NAMALWA (cell line): ENCODE results near the gene PRDM15.

Experiments
- DNase-seq: peaks from one replicate; pipeline ENCODE4 v3.0.0-alpha.2; 2015; ENCODE audit warnings: low spot score

The PRDM15 gene

DNA sequence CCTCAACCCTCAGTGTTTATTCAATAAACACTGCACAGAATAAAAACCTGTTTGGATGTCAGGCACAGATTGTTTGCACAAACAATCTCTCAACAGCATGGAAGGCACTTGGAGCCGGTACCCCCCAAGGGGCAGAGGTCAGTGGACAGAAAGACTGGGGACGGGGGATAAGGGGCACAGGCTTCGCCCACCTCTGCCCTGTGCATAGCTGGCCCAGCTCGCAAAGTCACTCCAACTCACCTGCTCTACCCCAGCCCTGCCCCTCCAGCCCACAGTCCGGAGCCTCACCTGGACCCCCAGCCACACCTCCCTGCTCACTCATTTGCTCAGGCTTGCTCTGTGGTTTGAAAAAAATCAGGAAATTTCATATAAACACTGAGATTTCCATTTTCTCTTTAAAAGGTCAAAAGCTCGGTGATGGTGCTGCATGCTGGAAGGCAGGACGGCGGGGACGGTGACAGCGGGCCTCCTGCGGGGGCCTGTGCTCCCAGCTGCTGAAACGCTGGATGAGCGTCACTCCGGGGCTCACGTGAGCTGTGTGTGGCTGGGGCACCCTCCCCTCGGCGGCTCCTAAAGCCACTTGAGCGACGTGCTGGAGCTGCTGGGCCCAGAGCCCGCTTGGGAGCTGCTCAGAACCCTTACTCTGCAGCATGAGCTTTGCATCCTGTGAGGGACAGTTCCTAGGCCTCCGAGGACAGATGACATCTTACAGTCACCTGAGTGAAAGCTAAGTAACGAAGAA lies 54.5 kb downstream of the PRDM15 start:
- DNase-seq, result no peak

DNA sequence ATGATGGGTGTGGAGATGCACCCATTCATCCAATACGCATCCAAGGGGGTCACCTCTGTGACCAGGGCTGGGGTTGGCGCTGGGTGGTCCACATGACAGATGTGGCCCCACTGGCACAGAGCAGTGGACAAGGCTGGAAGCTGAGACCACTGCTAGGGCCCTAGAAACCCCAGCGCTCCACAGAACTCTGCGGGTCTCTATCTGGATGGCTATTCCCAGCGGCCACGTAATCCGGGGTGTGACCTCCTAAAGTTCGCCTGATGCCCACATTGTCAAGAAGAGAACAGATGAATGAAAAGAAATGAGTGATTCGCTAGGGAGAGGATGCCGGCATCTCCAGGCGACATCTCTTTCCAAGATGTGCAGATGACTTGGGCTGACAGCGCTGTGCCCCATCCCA lies 55.2 kb downstream of the PRDM15 start:
- DNase-seq, result no peak

DNA sequence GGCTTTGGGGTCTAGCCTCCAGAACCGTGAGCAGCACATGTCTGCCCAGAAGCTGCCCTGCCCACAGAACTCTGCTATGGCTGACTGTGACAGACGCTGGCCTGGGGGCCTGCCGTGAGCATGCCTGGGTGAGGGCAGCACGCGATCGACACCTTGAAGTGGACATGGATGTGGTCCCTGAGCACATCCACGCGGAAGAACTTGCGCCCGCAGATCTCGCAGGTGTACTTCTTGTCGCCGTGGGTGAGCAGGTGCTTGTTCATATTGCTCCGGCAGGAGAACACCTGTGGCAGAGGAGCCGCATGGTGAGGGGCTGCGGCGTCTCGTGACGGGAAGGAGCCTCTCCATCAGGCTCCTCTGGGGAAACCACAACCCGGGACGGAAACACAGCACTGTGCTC lies 56.0 kb downstream of the PRDM15 start:
- no peak for DNase-seq

DNA sequence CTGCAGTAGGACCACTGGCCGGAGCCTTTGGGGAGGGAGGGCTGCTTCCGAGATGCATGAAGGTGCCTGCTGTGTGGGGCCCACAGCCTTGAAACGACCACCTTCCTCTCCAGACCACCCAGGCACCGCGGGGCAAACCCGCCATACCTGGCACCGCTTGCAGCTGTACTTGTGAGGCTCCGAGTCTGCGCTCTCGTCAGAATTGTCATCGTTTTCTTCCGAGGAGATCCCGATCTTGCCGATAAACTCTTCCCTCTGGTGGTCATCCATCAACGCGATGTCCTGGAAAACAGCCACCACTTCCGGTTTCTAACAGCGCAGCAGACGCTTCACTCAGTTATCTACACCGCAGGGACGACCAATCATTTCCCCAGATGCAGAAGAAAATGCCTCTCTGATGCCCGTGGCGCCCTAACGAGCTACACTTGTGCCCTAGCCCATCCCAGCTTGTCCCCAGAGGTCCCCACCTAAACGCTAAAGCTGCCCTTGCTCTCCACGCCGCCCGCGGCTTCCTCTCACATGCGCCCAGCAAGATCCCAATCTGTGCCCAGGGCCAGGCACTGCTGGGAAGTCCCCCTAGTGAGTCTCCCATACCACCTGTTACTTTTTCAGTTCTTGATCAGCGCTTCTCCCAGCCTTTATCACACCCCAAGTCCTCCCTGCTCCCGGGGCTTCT lies 57.2 kb downstream of the PRDM15 start:
- no peak for DNase-seq

DNA sequence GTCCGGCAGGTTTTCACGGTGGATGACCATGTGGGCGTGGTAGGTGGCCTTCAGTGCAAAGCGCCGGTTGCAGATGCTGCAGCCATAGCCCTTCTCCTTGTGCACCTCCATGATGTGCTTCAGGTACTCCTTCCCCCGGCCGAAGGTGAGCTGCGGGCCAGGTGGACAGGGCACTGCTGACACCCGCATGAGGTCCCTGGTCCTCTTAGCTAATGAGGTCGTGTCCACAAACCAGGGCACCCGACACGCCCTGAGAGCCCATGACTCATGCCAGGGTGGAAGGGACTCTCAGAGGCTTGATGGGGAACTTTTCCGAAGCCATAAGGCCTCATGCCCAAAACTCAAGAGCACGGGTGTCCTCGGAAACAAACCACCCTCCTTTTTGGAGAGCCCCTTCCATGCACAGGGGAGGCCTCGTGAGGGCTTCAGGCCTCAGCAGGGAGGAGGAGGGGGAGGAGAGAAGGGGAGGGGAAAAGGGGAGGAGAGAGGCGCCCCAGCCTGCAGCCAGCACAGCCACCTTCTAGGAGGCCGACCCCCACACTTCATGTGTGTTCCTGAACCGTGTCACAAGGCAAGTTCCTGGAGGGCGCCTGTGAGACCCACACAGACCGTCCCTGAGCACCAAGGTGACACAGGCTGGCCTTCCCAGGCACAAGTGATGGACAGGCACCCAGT lies 57.9 kb downstream of the PRDM15 start:
- no peak for DNase-seq

DNA sequence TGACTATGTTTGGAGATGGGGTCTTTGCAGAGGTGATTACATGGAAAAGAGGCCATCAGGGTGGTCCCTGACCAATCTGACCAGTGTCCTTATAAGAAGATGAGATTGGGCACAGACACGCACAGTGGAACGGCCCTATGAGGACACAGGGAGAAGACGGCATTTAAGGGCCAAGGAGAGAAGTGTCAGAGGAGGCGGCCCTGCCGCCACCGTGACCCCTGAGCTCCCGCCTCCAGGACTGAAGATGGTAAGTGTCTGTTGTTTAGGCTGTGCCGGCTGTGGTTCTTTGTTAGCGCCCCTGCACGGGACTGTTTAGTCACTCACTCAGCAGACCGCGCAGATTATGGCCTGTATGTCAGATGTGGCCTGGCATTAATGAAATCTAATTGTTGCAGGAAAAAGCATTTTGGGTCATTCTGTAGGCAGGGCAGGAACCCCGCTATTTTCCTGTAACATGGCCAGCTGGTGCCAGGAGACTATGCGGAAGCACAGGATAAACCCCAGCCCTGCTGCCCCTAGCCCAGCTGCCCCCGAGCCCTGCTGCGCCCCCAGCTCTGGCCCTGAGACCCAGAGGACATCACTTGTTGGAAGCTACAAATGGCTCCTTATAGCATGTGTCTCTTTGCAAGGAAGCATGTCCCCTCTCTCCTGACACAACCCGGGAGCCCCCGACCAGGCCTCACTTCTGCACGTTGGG lies 58.6 kb downstream of the PRDM15 start:
- no peak for DNase-seq

DNA sequence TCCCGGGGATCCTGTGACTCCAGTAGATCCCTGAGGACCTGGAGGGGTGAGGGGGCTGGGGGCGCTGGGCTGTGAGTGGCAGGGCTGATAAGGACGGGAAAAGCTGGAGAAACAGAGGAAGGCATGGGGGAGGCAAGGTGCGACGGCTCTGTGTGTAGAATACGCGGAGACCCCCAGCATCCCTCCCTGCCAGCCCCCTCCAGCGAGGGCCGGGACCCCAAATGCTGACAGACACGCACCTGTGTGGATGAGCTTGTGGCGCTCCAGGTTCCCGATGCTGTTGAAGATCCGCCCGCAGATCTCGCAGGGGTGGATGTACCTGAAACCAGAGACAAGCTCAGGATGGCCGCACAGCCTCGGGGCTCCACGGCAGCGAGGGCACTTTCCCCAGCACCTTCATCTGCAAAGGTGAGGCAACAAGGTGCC lies 59.3 kb downstream of the PRDM15 start:
- DNase-seq, result no peak

DNA sequence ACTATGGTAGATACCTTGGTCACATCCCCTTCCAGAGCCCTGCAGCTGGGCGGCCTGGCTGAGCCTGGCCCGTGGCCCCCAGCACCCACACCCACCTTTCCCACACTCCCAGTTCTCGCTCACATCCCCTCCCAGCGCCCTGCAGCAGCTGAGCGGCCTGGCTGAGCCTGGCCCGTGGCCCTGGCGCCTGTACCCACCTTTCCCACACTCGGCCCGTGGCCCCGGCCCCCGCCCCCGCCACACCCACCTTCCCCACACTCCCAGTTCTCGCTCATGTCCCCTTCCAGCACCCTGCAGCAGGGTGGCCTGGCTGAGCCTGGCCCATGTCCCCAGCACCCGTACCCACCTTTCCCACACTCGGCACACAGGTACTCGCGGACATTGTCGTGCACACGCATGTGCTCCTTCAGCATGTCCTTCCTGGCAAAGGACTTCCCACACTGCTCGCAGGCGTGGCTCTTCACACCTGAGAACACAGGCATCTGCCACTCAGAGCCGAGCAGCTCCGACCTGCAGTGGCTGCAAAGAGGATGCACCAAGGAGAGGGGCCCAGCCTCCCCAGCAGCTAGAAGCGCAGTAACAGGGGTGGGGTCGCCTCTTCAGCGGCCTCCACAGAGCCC lies 59.8 kb downstream of the PRDM15 start:
- no peak for DNase-seq

DNA sequence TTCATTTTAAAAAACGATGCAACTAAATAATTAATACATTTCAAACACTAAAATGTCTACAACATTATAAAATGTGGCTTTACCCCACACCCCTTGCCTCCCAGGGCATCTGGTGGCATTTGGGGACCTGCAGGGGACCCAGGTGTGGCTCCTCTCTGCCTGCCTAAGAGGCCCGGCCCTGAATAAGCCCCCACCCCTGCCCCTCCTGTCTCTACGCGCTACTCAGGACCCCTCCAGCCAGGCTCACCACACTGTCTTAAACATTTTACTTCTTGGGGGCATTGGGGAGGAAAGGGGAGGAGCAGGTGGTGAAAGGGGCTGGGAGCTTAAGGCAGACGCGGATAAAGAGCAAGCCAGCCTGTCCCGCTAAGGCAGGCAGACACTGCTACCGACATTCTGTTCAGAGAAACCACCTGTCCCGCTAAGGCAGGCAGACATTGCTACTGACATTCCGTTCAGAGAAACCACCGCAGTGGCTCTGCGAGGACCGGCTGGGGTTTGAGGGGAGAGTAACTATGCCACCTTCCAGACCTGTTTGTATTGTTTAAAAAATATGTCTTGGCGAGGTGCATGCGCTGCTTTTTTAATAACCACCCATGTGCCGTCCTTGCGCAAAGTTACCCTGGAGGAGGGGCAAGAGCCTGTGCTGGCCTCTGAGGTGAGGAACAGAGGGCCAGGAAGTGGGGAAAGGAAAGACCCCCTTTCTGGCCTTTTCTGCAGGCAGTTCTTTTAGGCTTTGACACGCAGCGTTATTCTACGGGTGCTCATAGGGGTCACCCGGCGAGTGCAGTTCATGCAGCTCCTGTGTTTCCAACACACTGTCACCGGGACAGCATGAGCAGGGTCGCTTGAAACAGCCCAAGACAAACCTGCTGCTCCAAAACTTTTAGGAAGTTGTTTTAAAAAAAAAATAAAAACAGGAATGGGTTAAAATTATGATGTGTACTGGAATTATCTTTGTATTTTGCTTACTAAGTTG lies 61.0 kb downstream of the PRDM15 start:
- DNase-seq, result no peak

DNA sequence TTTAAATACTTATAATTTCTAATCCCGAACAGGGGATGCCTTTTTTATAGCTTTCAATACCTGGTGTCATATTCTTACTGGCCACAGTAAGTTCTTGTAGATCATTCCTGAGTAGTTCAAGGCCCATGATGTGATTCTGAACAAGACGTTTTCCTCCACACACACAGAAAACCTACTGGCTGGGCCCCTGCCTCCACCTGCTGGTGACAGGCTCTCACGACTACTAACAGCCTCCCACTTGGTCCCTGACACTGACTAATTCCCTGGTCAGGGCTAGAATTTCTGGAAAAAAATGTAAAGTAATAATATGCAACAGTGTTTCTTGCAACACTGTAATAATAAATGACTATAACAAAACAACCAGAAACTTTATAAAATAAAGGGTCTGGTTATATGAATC lies 61.9 kb downstream of the PRDM15 start:
- peak; percentile 80 for DNase-seq

DNA sequence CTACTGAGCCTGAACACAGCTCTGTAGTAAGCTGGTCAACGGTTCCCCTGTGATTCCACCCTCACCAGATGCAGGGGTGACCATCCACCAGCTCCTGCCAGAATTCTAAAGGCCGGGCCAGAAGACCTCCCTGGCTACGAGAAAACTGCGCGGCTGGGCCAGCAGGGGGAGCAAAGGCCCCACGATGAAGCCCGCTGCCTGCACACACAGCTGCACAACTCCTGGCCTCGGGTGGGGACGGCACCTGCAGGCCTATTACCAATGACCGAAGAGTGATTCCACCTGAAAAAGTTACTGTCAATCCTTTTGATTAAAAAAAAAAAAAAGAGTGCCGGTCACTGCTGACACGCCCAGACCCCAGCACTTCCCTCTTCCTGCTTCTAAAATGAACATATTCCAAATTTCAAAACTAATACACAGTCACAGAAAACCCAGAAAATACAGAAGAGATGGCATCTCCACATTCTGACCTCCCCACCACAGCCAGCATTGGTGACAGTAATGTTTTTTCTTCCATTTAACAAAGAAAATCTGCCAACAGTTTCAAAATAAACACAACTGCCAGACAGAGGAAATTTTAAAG lies 62.5 kb downstream of the PRDM15 start:
- DNase-seq, result peak; percentile 84

DNA sequence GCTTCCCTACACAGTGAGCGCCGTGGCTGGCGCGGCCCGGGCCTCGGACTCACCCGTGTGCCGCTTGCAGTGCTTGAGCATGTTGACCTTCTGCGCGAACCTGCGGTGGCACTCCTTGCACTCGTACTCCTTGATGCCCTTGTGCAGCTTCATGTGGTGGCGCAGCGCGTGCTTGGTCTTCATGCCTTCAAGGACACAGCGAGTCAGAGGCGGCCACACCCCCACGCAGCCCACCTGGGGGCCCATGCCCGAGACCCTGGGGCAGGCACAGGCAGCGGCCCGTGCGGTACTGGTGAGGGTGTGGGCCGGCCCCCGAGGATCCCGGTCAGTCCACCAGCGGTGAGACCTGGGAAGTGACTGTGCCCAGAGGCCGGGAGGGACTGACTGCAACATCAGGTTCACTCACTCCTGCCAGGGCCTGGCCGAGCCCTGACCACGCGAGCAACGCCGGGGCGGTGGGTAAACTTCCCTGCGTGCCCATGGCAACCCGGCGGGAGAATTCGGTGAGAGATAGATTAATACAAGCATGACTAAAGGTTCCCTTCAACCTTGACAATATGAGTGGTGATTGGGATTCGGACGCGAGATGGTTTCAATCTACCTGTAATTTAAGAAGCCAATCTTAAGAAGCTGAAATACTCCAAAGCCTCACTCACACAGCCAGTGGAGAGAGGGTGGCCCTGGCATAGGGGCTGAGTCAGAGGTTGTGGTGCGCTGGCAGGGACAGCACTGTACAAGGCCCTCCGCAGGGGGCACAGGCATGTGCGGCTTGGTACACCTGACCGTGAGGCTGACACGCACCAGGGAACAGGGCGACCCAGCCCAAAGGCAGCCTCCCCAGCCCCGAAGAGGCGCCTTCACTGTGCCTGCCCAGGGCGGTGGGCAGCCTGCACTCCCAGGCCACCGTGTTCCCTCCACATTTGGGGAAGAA lies 63.2 kb downstream of the PRDM15 start:
- DNase-seq, result no peak

DNA sequence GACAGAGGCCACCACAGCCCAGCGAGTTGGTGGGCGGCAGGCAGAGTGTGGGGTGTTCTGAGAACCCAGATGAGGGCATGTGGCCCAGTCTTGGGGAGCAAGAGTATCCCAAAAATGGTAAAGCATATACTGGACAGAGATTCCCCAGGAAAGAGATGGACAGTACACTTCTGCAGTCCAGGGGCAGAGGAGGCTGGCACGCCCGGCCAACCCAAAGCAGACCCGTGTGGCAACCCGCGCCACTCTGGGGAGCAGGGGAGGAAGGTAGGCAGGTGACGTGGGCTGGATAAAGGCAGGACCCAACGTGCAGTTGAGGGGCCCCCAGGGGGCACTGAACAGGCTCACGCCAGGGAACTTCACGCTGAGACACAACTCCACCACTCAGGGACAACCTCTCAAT lies 65.9 kb downstream of the PRDM15 start:
- no peak for DNase-seq

DNA sequence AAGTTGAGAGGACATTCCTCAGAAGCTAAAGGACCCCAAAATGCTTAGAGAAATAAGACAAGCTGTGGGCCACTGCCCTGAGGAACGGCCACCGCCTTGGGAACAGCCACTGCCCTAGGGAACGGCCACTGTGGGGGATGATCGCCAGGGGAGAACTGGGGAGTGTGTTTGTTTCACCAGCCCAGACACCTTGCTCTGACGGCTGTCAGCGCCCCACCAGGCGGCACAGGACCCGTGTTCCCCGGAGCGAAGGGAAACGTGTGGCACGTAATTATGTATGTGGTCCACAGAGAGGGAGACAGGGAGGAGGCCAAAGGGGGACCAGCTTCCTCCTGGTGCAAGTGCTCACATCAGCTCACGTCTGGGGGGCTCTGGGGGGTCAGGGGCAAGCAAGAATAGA lies 66.5 kb downstream of the PRDM15 start:
- DNase-seq, result no peak

DNA sequence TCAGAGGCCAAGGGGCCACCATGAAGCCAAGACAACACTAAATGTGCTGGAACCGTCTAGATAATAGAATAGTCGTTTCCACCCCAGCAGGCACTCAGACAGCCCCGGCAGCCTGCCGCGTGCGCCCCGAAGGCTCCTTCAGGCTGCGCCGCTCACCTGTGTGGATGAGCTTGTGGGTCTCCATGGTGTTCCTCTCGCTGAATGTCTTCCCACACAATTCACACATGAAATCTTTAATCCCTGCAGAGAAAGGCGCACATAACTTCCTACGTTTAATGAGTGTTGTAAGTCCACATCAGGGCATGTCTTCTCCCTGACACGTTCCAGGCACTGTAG lies 68.6 kb downstream of the PRDM15 start:
- no peak for DNase-seq

DNA sequence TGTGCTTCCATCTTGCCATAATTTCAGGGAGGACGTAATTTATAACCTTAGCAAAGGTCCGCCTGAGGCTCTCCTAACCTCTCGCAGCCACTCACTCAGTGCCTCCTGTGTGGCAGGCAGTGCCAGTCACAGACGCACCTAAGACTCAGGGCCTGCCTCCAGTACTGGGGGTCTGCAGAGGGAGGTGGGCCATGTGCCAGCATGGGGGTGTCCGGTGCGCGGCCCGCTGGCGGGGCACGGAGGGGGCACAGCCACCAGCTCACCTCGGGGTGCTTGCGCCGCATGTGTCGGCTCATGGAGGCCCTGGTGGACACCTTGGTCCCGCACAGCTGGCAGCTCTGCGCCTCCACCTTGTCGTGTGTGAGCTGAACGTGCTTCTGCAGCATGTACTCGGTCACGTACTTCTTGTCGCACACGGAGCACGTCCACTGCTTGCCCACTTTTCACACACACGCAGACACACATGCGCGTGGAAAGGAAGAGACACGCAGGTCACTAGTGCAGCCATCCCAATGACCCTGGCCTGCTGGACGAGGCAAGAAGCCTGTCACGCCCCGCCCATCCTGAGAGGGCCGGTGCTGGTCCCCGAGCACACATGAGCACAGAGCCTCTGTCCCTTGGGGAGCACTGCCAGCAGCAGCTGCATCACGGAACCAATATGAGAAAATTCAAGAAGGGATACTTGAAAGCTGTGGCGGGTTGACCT lies 69.1 kb downstream of the PRDM15 start:
- DNase-seq, result no peak

DNA sequence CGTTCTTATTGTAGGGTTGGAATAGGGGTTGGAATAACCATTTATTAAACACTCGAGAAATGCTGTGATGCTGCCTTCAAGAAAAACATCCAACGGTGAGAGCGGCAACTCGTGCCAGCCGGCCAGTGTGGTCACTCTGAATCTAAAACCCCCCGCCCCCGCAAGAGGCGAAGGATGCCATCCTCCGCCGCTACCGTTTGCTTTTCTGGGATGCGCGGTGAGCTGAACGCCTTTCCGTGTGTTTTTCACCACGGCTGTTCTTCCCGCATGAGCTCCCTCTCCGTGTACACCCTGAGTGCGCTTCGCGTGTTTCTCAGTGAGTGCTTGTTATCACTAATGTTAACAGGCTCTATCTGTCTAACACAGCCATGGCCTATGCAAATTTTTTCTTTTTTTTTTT lies 70.3 kb downstream of the PRDM15 start:
- DNase-seq, result no peak

DNA sequence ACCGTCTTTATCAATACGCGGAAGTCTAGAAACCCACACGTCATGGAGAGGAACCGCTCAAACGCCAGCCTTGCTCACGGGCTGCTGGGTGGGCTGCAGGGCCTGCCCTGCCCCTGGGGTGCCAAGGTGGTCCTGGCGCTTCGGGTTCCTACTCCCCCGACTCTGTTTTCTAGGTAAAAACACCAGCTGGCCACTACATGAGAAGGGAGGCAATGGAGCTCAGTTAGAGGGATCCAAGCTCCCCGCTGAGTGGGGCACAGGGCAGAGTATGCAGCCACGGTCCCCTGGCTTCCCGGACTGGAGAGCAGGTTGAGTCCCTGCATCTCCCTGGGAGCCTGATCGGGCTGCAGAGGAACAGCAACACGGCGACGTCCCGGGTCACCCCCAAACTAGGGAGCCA lies 71.0 kb downstream of the PRDM15 start:
- DNase-seq, result no peak

DNA sequence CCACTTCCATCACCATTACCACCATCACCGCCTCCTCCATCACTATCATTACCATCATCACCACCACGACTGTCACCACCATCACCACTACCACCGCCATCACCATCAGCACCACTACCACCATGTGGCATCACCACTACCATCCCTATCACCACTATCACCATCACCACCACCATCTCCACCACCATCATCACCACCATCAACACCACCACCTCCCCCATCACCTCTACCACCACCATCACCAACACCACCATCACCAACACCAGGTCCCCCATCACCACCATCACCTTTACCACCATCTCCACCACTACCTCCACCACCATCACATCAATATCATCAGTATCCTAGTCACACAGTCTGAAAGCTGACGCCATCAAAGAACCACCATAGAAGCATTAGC lies 72.4 kb downstream of the PRDM15 start:
- no peak for DNase-seq
